Caco-2 (cell line): ENCODE measurements around the gene NEK7. TPM values are rescaled to one million over a fixed set of nuclear protein-coding genes. Genes with fewer than 3 reads are reported as not detected.

ENCODE experiments used
- BruUV-seq: library from RNA; stranded (reverse); fragments of 400-500 nt; replicated peaks from 2 replicates; lab custom pipeline; 2021; lab: Mats Ljungman, UMichigan
- CTCF ChIA-PET: fragments of 300-600 bp; sonication (Branson Sonifier 250); formaldehyde crosslinking; loops from one replicate; lab custom pipeline; 2022; ENCODE audit warnings: antibody characterized with exemption; lab: Charles Lee
- POLR2A ChIA-PET: fragments of 300-600 bp; sonication (Branson Sonifier 250); formaldehyde crosslinking; loops from one replicate; lab custom pipeline; 2022; ENCODE audit warnings: antibody characterized with exemption; lab: Charles Lee
- DNase-seq, 2 experiments: peaks; one replicate each; pipeline versions ENCODE4 v3.0.0 to v3.0.0-alpha.2; 2020 to 2022
- H3K27me3 ChIP-seq: replicated peaks from 2 replicates; pipeline ENCODE4 v1.6.0; 2011; ENCODE audit warnings: low read length; ENCODE audit not compliant: control insufficient read depth, insufficient read depth
- H3K36me3 ChIP-seq: 2 replicates; pipeline ENCODE4 v1.5.1; 2011; ENCODE audit warnings: low read length; ENCODE audit not compliant: control insufficient read depth, insufficient read depth
- H3K4me1 ChIP-seq: fragments of 250-450 bp; sonication (Bioruptor Pico); 2 replicates; pipeline ENCODE4 v1.5.1; 2020; ENCODE audit warnings: mild to moderate bottlenecking
- H3K4me3 ChIP-seq: 2 replicates; pipeline ENCODE4 v1.5.1; 2011; ENCODE audit warnings: low read depth, mild to moderate bottlenecking, control low read depth, low read length
- H3K9me3 ChIP-seq: fragments of 250-450 bp; sonication (Bioruptor Pico); 2 replicates; pipeline ENCODE4 v1.5.1; 2020; ENCODE audit warnings: mild to moderate bottlenecking, moderate library complexity
- H3K27ac Mint-ChIP-seq: one replicate; pipeline ENCODE4 v1.8.0; 2022; ENCODE audit warnings: mixed read lengths; ENCODE audit not compliant: unreplicated experiment
- H3K27me3 Mint-ChIP-seq: one replicate; pipeline ENCODE4 v1.8.0; 2022; ENCODE audit warnings: mixed read lengths; ENCODE audit not compliant: insufficient read depth, unreplicated experiment
- H3K36me3 Mint-ChIP-seq: one replicate; pipeline ENCODE4 v1.8.0; 2022; ENCODE audit warnings: mild to moderate bottlenecking, mixed read lengths; ENCODE audit not compliant: insufficient read depth, unreplicated experiment
- H3K4me1 Mint-ChIP-seq: one replicate; pipeline ENCODE4 v1.8.0; 2022; ENCODE audit warnings: low read depth, mixed read lengths; ENCODE audit not compliant: unreplicated experiment
- H3K4me3 Mint-ChIP-seq: one replicate; pipeline ENCODE4 v1.8.0; 2022; ENCODE audit warnings: mild to moderate bottlenecking, moderate library complexity, mixed read lengths; ENCODE audit not compliant: unreplicated experiment
- H3K9me3 Mint-ChIP-seq: one replicate; pipeline ENCODE4 v1.8.0; 2022; ENCODE audit warnings: mixed read lengths; ENCODE audit not compliant: unreplicated experiment
- intact Hi-C: fragments of 100-400 bp; cut with micrococcal nuclease; formaldehyde crosslinking; loops from one replicate; pipeline ENCODE4 v1.10.0; 2022; ENCODE audit not compliant: unreplicated experiment
- total RNA-seq: library from RNA; stranded (reverse); gene quantifications from 2 replicates; pipeline ENCODE4 v1.2.3, GENCODE V29; 2022
- TF ChIP-seq, protein P1 (sequence below), 2 experiments: fragments of 200-600 bp in 1 of 2; IDR thresholded peaks; 1 replicate in 1 of 2; 2 replicates in 1 of 2; pipeline versions ENCODE4 v1.5.1 to v1.8.0; 2011 to 2022; ENCODE audit warnings: antibody characterized with exemption in 1 of 2, control low read depth in 1 of 2, inconsistent platforms in 1 of 2, low read depth in 1 of 2, low read length in 1 of 2, mild to moderate bottlenecking in 1 of 2, moderate library complexity in 1 of 2; ENCODE audit not compliant: insufficient read depth in 1 of 2, severe bottlenecking in 1 of 2, unreplicated experiment in 1 of 2

The NEK7 gene
- total RNA-seq, 1 experiment from 2014 or later, result 56.1 TPM

DNA sequence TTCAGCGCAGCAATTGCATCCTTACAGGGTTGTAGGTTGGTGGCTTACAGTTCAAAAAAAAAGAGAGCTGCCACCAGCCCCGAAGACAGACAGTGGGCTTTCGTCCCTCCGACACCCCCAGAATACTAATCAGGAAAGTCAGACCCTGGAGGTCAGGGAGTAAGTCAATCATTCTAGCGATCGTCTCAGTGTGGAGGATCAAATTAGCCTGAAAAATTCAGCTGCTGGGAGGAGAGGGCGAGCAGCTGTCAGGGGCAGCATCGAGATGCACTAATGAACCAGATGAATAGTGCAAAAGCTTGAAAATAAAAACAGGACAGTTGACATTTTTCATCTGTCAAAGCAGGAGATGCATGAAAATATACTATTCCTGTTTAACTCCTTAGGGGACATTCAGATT lies 138.4 kb downstream of the NEK7 start:
- Histone ChIP-seq H3K4me3 (no peak overlapping the region), H3K36me3 (no peaks in the 10 kb centered on the region; the same call in none of the 2 replicates), H3K4me1 (no peaks in the 10 kb centered on the region), H3K27me3 (no peaks in the 10 kb centered on the region), H3K9me3 (no peaks in the 10 kb centered on the region)
- Mint-ChIP-seq H3K27ac (no peak overlapping the region), H3K4me3 (no peak overlapping the region), H3K36me3 (peaks cover 8% of the 10 kb centered on the region), H3K27me3 (no peaks in the 10 kb centered on the region), H3K9me3 (no peaks in the 10 kb centered on the region), H3K4me1 (peaks cover 6% of the 10 kb centered on the region)
- ChIA-PET CTCF (no interaction called here), POLR2A (no interaction called here)
- no peak for DNase-seq
- TF ChIP-seq, protein P1, sequence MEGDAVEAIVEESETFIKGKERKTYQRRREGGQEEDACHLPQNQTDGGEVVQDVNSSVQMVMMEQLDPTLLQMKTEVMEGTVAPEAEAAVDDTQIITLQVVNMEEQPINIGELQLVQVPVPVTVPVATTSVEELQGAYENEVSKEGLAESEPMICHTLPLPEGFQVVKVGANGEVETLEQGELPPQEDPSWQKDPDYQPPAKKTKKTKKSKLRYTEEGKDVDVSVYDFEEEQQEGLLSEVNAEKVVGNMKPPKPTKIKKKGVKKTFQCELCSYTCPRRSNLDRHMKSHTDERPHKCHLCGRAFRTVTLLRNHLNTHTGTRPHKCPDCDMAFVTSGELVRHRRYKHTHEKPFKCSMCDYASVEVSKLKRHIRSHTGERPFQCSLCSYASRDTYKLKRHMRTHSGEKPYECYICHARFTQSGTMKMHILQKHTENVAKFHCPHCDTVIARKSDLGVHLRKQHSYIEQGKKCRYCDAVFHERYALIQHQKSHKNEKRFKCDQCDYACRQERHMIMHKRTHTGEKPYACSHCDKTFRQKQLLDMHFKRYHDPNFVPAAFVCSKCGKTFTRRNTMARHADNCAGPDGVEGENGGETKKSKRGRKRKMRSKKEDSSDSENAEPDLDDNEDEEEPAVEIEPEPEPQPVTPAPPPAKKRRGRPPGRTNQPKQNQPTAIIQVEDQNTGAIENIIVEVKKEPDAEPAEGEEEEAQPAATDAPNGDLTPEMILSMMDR (IDR thresholded peaks at IDR 0.05; ENCODE audit: insufficient read depth in 1 of 2, low read depth in 1 of 2, low read length in 1 of 2, severe bottlenecking in 1 of 2, unreplicated experiment in 1 of 2), result no peak
- no TSS peak for BruUV-seq
- intact Hi-C loops, result loop anchor here (10.0 kb wide), 1 partner anchor 170 kb away; no protein-coding TSS in a partner anchor

DNA sequence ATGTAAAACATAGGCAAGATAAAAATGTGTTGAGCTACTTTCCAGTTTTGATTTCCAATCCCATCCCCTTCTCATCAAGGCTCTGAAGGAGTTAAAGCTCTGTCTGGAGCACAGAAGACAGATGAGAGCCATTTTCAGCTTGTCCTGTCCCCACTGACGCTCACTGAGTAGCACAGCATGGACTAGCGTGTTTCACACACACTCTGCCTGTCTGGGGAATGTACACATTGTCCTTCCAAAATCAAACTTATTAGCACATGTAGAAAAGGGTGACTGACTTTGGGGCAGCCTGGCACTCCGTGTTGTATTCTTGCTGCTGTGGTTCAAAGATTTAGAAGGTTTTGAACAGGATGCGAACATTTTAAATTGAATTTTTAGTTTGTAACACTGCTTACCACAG lies 139.2 kb downstream of the NEK7 start:
- Histone ChIP-seq H3K4me3 (no peak overlapping the region), H3K36me3 (no peaks in the 10 kb centered on the region; the same call in none of the 2 replicates), H3K4me1 (no peaks in the 10 kb centered on the region), H3K27me3 (no peaks in the 10 kb centered on the region), H3K9me3 (no peaks in the 10 kb centered on the region)
- BruUV-seq, result no TSS peak
- POLR2A ChIA-PET, result no interaction called here
- no peaks in the 10 kb centered on the region for H3K9me3 Mint-ChIP-seq
- no peak for DNase-seq
- TF ChIP-seq, protein P1 (IDR thresholded peaks at IDR 0.05; ENCODE audit: insufficient read depth in 1 of 2, low read depth in 1 of 2, low read length in 1 of 2, severe bottlenecking in 1 of 2, unreplicated experiment in 1 of 2), result no peak
- no peak overlapping the region for H3K4me3 Mint-ChIP-seq
- H3K27me3 Mint-ChIP-seq, result no peaks in the 10 kb centered on the region
- H3K27ac Mint-ChIP-seq, result no peak overlapping the region
- H3K36me3 Mint-ChIP-seq, result peaks cover 8% of the 10 kb centered on the region
- intact Hi-C loops, result loop anchor here (10.0 kb wide), 1 partner anchor 169 kb away; no protein-coding TSS in a partner anchor
- CTCF ChIA-PET, result no interaction called here
- peaks cover 3% of the 10 kb centered on the region for H3K4me1 Mint-ChIP-seq

DNA sequence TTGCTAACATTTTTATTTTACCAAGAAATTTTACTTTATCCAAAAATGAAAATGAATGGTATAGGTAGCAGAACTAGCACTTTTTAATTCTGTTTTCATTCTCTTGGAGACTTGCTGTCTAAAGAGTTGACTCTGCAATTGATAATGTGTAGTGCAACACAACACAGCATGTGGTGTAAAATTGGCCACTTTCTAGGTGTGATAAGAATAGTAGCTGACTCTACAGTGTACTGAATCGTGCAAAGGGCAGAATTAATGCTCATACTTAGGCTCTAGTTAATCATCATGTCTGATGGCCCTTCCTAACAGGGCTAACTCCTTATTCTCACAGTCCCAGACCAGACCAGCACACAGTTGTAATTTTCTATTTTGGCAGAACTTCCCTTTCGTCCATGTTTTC lies 140.5 kb downstream of the NEK7 start:
- CTCF ChIA-PET, result no interaction called here
- Histone ChIP-seq H3K4me3 (no peak overlapping the region), H3K4me1 (no peaks in the 10 kb centered on the region), H3K36me3 (no peaks in the 10 kb centered on the region; the same call in none of the 2 replicates), H3K9me3 (no peaks in the 10 kb centered on the region), H3K27me3 (no peaks in the 10 kb centered on the region)
- no peaks in the 10 kb centered on the region for H3K27me3 Mint-ChIP-seq
- POLR2A ChIA-PET, result no interaction called here
- DNase-seq, result no peak
- H3K4me3 Mint-ChIP-seq, result no peak overlapping the region
- TF ChIP-seq, protein P1 (IDR thresholded peaks at IDR 0.05; ENCODE audit: insufficient read depth in 1 of 2, low read depth in 1 of 2, low read length in 1 of 2, severe bottlenecking in 1 of 2, unreplicated experiment in 1 of 2), result no peak
- no peak overlapping the region for H3K27ac Mint-ChIP-seq
- no peaks in the 10 kb centered on the region for H3K9me3 Mint-ChIP-seq
- no TSS peak for BruUV-seq
- intact Hi-C loops, result loop anchor here (10.0 kb wide), 1 partner anchor 168 kb away; no protein-coding TSS in a partner anchor
- H3K4me1 Mint-ChIP-seq, result no peaks in the 10 kb centered on the region
- peaks cover 8% of the 10 kb centered on the region for H3K36me3 Mint-ChIP-seq
